ENCODE results near the gene PRTG.
"Not testable (repeated sequence)": the region's sequence is repeated elsewhere in the genome, so short reads cannot be mapped to it uniquely, and the experiment has no call there.

The PRTG gene

GRCh38 chr15:55789066-55789660 is 46.2 kb upstream of the PRTG start:
- Histone ChIP-seq H3K4me3 (replicated peaks; ENCODE audit: insufficient read depth, low read length) (no peak overlapping the region), H3K27me3 (ENCODE audit: insufficient read depth, poor library complexity, severe bottlenecking) (no peaks in the 10 kb centered on the region), H3K27ac (replicated peaks) (no peak overlapping the region)
- TF ChIP-seq CTCF (IDR thresholded peaks at IDR 0.05; ENCODE audit: insufficient read depth, low read length), result no peak
- no peak for TF ChIP-seq GABPA (IDR thresholded peaks at IDR 0.05; ENCODE audit: low read depth)
- no peak for TF ChIP-seq POLR2AphosphoS5 (IDR thresholded peaks at IDR 0.05; ENCODE audit: low read depth)
- no peak for TF ChIP-seq SPI1 (IDR thresholded peaks at IDR 0.05; ENCODE audit: borderline replicate concordance, low read depth)
- no peak for TF ChIP-seq REST (IDR thresholded peaks at IDR 0.05; ENCODE audit: insufficient replicate concordance, low read depth)
- DNase-seq (ENCODE audit: low read depth in 1 of 2, low spot score in 1 of 2), result peak in 1 of 2 experiments; percentile 7

GRCh38 chr15:55786341-55786740 is 43.4 kb upstream of the PRTG start:
- Histone ChIP-seq H3K4me3 (replicated peaks; ENCODE audit: insufficient read depth, low read length) (no peak overlapping the region), H3K27me3 (ENCODE audit: insufficient read depth, poor library complexity, severe bottlenecking) (no peaks in the 10 kb centered on the region), H3K27ac (replicated peaks) (no peak overlapping the region)
- DNase-seq (ENCODE audit: low read depth in 1 of 2, low spot score in 1 of 2), result no peak
- TF ChIP-seq POLR2AphosphoS5 (IDR thresholded peaks at IDR 0.05; ENCODE audit: low read depth) (no peak), SPI1 (IDR thresholded peaks at IDR 0.05; ENCODE audit: borderline replicate concordance, low read depth) (no peak), GABPA (IDR thresholded peaks at IDR 0.05; ENCODE audit: low read depth) (no peak), REST (IDR thresholded peaks at IDR 0.05; ENCODE audit: insufficient replicate concordance, low read depth) (no peak), CTCF (IDR thresholded peaks at IDR 0.05; ENCODE audit: insufficient read depth, low read length) (no peak)

GRCh38 chr15:55785593-55785992 is 42.6 kb upstream of the PRTG start:
- not testable (repeated sequence) for H3K27me3 ChIP-seq (ENCODE audit: insufficient read depth, poor library complexity, severe bottlenecking); H3K27ac ChIP-seq (replicated peaks); H3K4me3 ChIP-seq (replicated peaks; ENCODE audit: insufficient read depth, low read length)
- peak in 1 of 2 experiments; percentile 29 for DNase-seq (ENCODE audit: low read depth in 1 of 2, low spot score in 1 of 2)

GRCh38 chr15:55784286-55784685 is 41.3 kb upstream of the PRTG start:
- DNase-seq (ENCODE audit: low read depth in 1 of 2, low spot score in 1 of 2), result no peak
- no peak overlapping the region for H3K27ac ChIP-seq (replicated peaks)
- no peak overlapping the region for H3K4me3 ChIP-seq (replicated peaks; ENCODE audit: insufficient read depth, low read length)
- TF ChIP-seq POLR2AphosphoS5 (IDR thresholded peaks at IDR 0.05; ENCODE audit: low read depth), result no peak
- TF ChIP-seq CTCF (IDR thresholded peaks at IDR 0.05; ENCODE audit: insufficient read depth, low read length), result no peak
- no peak for TF ChIP-seq SPI1 (IDR thresholded peaks at IDR 0.05; ENCODE audit: borderline replicate concordance, low read depth)
- no peak for TF ChIP-seq GABPA (IDR thresholded peaks at IDR 0.05; ENCODE audit: low read depth)
- TF ChIP-seq REST (IDR thresholded peaks at IDR 0.05; ENCODE audit: insufficient replicate concordance, low read depth), result no peak
- H3K27me3 ChIP-seq (ENCODE audit: insufficient read depth, poor library complexity, severe bottlenecking), result no peaks in the 10 kb centered on the region
